HG02840 (cell line): ENCODE results near the gene ABCB11.
"Not testable (repeated sequence)": the region's sequence is repeated elsewhere in the genome, so short reads cannot be mapped to it uniquely, and the experiment has no call there.

ENCODE experiments used
- ATAC-seq: cut with Tn5 transposase; IDR thresholded peaks from one replicate; pipeline ENCODE4 v1.9.1; 2021; ENCODE audit warnings: mild to moderate bottlenecking, moderate library complexity, moderate number of reproducible peaks; ENCODE audit not compliant: unreplicated experiment, low FRiP score

ABCB11 gene

DNA sequence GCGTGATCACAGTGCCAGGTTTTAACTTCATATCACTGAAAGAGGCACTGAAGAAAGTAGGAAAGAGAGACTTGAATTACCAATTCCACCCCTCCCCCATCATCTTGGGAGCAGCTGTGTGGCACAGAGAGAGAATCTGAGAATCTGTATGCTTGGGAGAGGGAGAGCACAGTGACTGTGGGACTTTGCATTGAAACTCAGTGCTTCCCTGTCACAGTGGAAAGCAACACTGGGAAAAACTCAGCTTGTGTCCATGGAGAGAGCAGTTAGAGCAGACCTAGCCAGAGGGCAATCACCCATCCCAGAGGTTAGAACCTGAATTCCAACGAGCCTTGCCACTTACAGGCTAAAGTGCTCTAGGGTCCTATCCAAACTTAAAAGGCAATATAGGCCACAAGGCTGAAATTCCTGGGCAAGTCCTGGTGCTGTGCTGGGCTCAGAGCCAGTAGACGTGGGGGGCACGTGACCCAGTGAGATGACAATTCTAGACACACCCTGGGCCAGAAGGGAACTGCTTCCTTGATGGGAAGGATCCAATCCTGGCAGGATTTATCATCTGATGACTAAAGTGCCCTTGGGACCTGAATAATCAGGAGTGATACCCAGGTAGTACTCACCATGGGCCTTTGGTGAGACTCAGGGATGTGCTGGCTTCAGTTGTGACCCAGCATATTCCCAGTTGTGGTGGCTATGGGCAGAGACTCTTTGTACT is 15.5 kb upstream of the ABCB11 start:
- ATAC-seq = no peak

DNA sequence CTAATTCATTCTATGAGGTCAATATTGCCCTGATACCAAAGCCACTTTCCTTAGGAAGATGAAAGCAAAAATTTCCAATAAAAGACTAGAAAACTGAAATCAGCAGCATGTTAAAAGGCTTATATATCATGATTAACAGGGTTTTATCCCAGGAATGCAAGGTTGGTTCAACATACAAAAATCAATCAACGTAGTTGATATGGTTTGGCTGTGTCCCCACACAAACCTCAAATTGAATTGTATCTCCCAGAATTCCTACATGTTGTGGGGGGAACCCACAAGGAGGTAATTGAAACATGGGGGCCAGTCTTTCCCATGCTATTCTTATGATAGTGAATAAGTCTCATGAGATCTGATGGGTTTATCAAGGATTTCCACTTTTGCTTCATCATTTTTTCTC is 11.7 kb upstream of the ABCB11 start:
- no peak for ATAC-seq

DNA sequence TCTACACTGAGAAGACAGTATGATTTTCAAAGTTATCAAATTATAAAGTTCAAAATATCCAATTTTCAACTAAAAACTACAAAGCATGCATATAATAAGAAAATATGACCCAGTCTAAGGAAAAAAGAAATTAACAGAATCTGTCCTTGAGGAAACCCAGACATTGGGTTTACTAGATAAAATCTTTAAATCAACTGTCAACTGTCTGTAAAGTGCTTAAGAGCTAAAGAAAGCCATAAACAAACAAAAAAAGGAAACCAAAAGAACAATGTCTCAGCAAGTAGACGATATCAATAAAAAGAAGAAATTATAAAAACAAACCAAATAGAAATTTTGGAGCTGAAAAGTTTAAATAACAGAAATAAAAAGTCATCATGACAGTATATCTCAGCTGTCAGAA is 10.5 kb upstream of the ABCB11 start:
- no peak for ATAC-seq

DNA sequence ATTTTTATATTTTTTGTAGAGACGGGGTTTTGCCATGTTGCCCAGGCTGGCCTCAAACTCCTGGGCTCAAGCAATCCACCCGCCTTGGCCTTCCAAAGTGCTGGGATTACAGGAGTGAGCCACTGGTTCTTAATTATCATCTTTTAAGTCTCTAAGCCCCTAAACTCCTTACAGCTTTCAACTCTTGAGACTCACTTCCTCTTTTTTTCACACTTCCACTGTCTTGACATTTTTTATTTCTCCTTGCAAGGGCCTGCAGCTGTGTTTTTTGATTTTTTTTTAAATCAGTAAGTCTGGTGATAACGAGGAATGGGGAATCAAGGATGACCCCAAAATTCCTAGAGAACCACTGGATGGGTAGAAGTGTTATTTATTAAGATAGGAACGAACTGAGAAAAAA is 8.6 kb upstream of the ABCB11 start:
- no peak for ATAC-seq

DNA sequence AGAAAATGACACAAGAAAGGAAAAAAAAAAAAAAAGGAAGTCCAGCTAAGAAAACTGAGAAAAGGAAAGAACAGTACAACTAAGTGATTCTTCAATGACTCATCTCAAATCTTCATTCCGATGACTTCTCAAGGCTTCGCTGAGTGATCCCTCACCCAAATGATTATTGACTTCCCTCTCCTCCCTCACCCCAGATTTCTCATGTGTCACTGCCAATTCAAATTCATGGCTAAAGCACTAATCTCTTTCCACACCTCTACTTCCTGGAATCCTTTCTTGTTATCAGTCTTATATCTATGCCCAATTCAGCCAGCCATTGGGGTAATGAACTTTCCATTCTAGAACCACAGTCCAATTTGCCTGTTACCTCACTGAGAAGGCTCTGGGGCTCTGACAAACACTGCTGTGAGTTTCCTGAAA is 7.2 kb upstream of the ABCB11 start:
- peak; percentile 47 for ATAC-seq

DNA sequence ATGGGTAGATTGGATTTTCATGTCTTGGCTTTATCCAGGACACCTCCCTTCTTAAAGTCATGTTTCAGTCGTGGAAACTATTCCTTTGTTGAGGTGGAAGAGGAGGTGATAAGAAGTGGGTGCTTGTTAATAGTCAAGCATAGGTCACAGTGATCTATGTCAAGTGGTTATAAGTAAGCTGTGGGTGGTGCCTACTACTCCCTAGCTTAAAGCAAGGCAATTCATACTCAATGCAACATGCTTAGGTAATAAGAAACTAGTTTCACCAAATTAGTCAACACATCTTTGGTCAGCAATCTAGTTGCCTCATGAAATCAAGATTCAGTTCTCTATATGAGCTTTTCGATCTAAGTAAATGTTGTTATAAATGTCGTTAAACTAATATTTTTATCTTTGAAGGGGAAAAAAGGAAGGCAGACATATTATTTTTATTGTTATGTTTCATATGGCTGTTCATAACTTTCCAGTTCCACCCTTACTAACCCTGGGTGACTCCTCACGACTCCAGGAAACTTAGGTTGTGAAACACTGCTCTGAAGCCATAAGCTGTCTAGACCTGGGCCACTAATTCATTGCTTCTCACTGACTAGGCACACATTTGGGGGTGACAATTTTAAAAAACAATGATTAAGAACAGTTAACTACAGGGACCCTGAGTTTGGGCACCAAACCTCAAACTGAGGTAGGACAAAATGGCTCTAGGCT is 5.8 kb upstream of the ABCB11 start:
- peak; percentile 55 for ATAC-seq

GRCh38 chr2:169035887-169036286 is 4.8 kb upstream of the ABCB11 start:
- ATAC-seq = no peak

GRCh38 chr2:169034984-169035544 is 3.9 kb upstream of the ABCB11 start:
- no peak for ATAC-seq

GRCh38 chr2:169034256-169034655 is 3.1 kb upstream of the ABCB11 start:
- ATAC-seq = no peak

- no peak for ATAC-seq
These were observed 1.8 kb downstream of the ABCB11 start for GRCh38 chr2:169029341-169029740.

GRCh38 chr2:169027234-169027633 is 3.9 kb downstream of the ABCB11 start:
- no peak for ATAC-seq

DNA sequence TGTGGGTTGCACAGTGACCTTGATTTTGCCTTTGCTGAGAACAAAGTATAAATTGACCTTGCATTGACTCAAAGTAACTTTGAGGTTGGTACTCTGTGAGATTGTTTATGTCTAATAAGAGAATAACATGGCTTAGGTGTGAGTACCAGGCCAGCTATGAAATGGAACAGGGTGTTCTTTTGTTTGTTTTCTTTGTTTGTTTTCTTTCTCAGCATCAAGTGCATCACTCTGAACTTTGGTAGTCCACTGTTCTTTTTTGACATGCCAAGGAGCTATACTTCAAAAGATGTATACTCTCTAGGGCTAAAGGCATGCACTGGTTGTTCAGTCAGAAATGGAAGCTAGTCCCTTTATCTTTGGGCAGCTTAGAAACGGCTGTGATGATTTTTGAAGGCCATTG is 5.1 kb downstream of the ABCB11 start:
- ATAC-seq = no peak

DNA sequence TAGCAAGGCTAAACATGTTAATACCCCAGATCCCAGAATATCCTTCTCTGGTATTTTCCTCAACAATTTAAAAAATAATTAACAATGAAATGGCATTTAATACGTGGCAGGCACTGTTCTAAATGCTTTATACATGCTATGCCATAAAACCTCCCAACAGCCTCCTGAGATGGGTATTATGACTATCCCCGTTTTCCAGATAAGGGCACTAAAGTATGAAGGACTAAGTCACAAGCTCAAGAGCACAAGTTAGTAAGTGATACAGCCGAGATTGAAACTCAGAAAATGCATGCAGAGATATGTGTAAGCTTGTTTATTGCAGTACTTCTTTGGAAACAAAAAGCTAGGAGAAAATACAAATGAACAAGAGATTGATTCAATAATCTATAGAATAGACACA is 8.0 kb downstream of the ABCB11 start:
- no peak for ATAC-seq

DNA sequence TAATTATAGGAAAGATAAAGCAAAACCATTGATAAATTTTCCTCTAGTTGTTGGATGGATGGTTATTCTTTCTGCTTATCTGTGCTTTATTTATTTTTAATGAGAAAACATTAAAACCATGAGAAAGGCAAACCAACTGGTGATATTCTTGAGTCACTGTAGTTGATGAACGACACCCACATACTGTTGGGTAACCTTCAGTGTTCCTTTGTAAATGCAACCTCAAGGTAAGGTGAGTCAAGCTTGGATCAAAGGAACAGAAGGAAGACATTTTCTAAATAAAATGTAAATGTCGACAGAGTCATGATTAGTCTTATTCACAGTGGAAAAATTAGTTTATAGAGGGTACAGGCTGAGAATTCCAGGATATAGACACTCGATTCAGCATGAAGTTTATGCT is 12.7 kb downstream of the ABCB11 start:
- ATAC-seq = no peak

GRCh38 chr2:169015943-169016342 is 15.2 kb downstream of the ABCB11 start:
- no peak for ATAC-seq

GRCh38 chr2:169014780-169015179 is 16.3 kb downstream of the ABCB11 start:
- no peak for ATAC-seq

DNA sequence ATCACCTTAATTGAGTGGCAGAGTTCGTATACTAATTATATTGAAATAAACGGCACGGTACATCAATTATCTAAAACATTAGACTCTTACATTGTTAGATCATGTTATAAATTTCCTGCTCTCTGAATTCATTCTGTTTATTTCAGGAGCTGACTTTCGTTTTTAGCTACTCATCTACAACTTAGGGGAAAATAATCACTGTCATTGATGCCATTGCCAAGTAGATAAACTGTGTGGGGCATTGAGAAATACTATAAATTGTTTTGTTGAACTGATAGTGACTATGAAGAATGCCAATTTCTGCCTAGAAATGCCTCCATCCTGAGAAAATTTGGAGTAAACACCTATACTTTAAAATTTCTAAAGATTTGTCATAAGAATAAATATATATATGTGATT is 17.5 kb downstream of the ABCB11 start:
- no peak for ATAC-seq

- ATAC-seq = no peak
These were observed 18.1 kb downstream of the ABCB11 start for GRCh38 chr2:169012812-169013627.

- not testable (repeated sequence) for ATAC-seq
These were observed 18.8 kb downstream of the ABCB11 start for GRCh38 chr2:169012191-169012792.

DNA sequence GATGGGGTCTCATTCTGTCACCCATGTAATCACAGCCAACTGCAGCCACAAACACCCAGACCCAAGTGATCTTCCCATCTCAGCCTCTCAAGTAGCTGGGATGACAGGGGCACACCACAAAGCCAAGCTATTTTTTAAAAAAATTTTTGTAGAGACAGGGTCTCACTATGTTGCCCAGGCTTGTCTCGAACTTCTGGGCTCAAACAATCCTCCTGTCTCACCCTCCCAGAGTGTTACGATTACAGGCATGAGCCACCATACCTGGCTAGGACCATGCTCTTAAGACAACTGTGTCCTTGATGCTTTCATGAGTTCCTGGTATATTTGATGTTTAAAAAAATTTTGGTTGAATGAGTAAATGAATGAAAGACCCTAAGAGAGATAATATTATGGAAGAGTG is 19.4 kb downstream of the ABCB11 start:
- ATAC-seq = no peak
